Measurements from ENCODE around the gene OR52N1. TPM values are rescaled to one million over a fixed set of nuclear protein-coding genes. Genes with fewer than 3 reads are reported as not detected.

OR52N1 gene
- not detected in 2 replicates for total RNA-seq
- not detected in 2 replicates for polyA plus RNA-seq

DNA sequence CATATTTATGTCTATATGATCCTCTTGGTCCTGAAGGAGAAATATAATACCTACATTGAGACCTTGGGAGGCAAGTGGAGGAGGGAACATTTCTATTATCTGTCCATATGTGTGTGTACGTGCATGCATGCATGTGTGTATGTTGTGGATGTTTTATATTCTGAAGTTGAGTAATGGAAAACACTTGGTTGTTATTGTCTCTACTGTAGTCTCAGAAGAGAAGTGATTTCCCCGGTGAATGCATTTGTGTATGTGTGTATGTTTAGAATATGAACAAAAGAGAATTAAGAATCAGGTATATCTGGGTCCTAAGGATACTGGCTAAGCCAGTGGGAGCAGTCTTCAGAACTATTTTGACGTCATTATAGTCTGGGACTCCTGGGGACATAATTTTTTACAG is at the start of gene OR52N1:
TSS of gene OR52N1 (minus strand) at position 101 of the 400 bp plus-strand sequence. CDS start 2,449 bp downstream, outside the sequence.
- no peaks in the 10 kb centered on the region for H3K27me3 ChIP-seq
- H3K4me3 ChIP-seq: no peak within 1 kb of the TSS
- H3K4me1 ChIP-seq (ENCODE audit: low read depth): no peaks in the 10 kb centered on the region
- TF ChIP-seq, protein P1, sequence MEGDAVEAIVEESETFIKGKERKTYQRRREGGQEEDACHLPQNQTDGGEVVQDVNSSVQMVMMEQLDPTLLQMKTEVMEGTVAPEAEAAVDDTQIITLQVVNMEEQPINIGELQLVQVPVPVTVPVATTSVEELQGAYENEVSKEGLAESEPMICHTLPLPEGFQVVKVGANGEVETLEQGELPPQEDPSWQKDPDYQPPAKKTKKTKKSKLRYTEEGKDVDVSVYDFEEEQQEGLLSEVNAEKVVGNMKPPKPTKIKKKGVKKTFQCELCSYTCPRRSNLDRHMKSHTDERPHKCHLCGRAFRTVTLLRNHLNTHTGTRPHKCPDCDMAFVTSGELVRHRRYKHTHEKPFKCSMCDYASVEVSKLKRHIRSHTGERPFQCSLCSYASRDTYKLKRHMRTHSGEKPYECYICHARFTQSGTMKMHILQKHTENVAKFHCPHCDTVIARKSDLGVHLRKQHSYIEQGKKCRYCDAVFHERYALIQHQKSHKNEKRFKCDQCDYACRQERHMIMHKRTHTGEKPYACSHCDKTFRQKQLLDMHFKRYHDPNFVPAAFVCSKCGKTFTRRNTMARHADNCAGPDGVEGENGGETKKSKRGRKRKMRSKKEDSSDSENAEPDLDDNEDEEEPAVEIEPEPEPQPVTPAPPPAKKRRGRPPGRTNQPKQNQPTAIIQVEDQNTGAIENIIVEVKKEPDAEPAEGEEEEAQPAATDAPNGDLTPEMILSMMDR (IDR thresholded peaks at IDR 0.05; ENCODE audit: low read depth, low read length): no peak
- DNase-seq (ENCODE audit: low read depth in 1 of 2, low spot score in 1 of 2): no peak
- H3K36me3 ChIP-seq: no peaks in the 10 kb centered on the region
- no peaks in the 10 kb centered on the region for H3K9me3 ChIP-seq (ENCODE audit: low read depth)
- no peak within 1 kb of the TSS for H3K27ac ChIP-seq

DNA sequence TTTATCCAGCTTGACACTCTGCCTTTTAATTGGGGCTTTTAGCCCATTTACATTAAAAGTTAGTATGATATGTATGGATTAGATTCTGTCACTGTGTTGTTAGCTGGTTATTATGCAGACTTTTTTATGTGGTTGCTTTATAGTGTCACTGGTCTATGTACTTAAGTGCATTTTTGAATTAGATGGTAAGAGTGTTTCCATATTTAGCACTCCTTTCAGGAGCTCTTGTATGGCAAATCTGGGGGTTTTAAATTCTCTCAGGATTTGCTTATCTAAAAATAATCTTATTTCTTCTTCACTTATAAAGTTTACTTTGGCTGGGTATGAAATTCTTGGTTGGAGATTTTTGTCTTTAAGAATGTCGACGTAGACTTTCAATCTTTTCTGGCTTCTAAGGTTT is 46.6 kb upstream of the OR52N1 start:
- H3K36me3 ChIP-seq: no peaks in the 10 kb centered on the region
- H3K9me3 ChIP-seq (ENCODE audit: low read depth): no peaks in the 10 kb centered on the region
- H3K4me1 ChIP-seq (ENCODE audit: low read depth): peaks cover 4% of the 10 kb centered on the region
- DNase-seq (ENCODE audit: low read depth in 1 of 2, low spot score in 1 of 2): no peak
- TF ChIP-seq, protein P1 (IDR thresholded peaks at IDR 0.05; ENCODE audit: low read depth, low read length): no peak
- no peaks in the 10 kb centered on the region for H3K27me3 ChIP-seq
- H3K4me3 ChIP-seq: no peak overlapping the region
- no peak overlapping the region for H3K27ac ChIP-seq

DNA sequence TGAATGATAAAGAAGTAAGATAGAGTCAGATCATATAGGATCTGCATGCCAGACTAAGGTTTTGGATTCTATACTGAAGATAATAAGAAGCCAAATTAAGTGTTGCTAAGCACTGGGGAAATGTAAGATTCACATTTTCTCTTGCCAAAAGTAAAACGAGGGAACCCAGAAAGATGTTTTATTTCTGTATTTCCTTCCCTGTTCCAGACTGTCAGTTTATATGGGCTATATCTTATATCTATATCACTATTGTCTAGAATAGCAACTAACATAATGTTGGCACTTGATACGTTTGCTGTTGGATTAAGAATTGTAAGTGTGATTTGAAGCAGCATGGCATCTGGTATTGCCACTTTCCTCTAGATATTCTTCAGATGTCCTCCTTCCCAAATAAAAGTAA is 42.4 kb upstream of the OR52N1 start:
- no peaks in the 10 kb centered on the region for H3K36me3 ChIP-seq
- no peak overlapping the region for H3K4me3 ChIP-seq
- H3K27me3 ChIP-seq: no peaks in the 10 kb centered on the region
- peaks cover 4% of the 10 kb centered on the region for H3K4me1 ChIP-seq (ENCODE audit: low read depth)
- H3K27ac ChIP-seq: no peak overlapping the region
- no peak for DNase-seq (ENCODE audit: low read depth in 1 of 2, low spot score in 1 of 2)
- TF ChIP-seq, protein P1 (IDR thresholded peaks at IDR 0.05; ENCODE audit: low read depth, low read length): no peak
- no peaks in the 10 kb centered on the region for H3K9me3 ChIP-seq (ENCODE audit: low read depth)

DNA sequence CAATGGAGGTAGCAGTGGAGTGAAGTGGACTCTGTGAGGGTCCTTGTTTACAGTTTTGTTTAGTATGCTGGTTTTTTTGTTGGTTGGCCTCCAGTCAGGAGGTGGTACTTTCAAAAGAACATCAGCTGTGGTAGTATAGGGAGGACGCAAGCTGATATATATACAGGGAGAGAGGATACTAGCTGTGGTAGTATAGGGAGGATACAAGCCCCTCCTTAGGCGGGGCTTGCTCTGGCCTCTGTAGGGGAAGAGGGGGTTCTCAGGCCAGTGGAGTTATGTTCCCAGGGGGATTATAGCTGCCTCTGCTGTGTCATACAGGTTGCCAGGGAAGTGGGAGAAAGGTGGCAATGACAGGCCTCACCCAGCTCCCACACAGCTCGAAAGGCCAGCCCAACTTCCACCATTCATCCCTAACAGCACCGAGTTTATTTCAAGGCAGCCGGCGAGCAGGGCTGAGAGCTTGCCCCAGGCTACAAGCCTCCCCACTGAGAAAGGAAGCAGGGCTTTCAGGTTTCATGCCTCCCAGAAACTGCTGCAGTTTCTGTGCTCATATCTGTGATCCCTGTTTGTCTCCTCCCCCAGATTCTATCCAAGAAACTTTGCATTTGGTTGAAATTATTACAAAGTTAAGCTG is 40.2 kb upstream of the OR52N1 start:
- Histone ChIP-seq H3K36me3 (no peaks in the 10 kb centered on the region), H3K27me3 (no peaks in the 10 kb centered on the region), H3K4me1 (ENCODE audit: low read depth) (no peaks in the 10 kb centered on the region), H3K4me3 (no peak overlapping the region), H3K27ac (no peak overlapping the region), H3K9me3 (ENCODE audit: low read depth) (no peaks in the 10 kb centered on the region)
- TF ChIP-seq, protein P1 (IDR thresholded peaks at IDR 0.05; ENCODE audit: low read depth, low read length): no peak
- DNase-seq (ENCODE audit: low read depth in 1 of 2, low spot score in 1 of 2): no peak

DNA sequence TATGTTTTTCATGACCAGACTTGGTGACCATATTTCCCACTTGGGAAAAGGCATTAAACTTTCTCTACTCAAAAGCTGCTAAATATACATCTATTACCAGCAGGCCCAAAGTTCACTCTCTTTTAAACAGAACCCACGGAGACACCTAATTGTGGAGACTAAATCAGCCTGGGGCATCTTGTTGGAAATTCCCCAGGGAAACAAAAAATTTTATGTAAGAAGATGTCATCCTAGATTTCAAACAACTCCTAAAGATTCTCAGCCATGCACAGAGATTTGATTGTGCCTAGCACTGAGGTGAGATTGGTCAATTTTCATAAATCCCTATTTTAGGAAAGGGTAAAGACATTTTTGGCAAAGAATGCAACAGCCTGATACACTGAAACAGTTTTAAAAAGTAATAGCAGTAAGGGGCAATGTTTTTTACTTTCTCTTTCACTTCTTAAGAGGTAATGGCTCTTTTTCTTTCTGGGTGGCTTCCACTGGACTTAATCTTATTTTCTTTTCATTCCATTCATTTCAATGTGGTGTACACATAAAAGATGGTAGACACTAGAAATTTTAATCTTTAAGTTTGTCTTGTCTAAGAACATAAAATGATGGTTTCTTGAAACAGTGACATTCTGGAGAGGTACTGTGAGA is 27.3 kb upstream of the OR52N1 start:
- H3K27ac ChIP-seq: no peak overlapping the region
- no peaks in the 10 kb centered on the region for H3K9me3 ChIP-seq (ENCODE audit: low read depth)
- no peaks in the 10 kb centered on the region for H3K36me3 ChIP-seq
- TF ChIP-seq, protein P1 (IDR thresholded peaks at IDR 0.05; ENCODE audit: low read depth, low read length): no peak
- H3K4me1 ChIP-seq (ENCODE audit: low read depth): no peaks in the 10 kb centered on the region
- H3K27me3 ChIP-seq: no peaks in the 10 kb centered on the region
- no peak overlapping the region for H3K4me3 ChIP-seq
- DNase-seq (ENCODE audit: low read depth in 1 of 2, low spot score in 1 of 2): no peak

Data from cardiac muscle cell (in vitro differentiated cells and primary cell).